ENCODE results near the gene TRIM36.

Gene TRIM36

GRCh38 chr5:115160975-115161475 is 8.7 kb downstream of the TRIM36 start:
- DNase-seq, result no peak

GRCh38 chr5:115151208-115151805 is 18.4 kb downstream of the TRIM36 start:
- DNase-seq, result no peak

- no peak for DNase-seq
Measured at GRCh38 chr5:115150512-115150911, 19.2 kb downstream of the TRIM36 start.

- DNase-seq, result no peak
Measured at GRCh38 chr5:115147052-115147451, 22.7 kb downstream of the TRIM36 start.

GRCh38 chr5:115136294-115136693 is 33.4 kb downstream of the TRIM36 start:
- DNase-seq, result no peak

GRCh38 chr5:115132465-115132864 is 37.2 kb downstream of the TRIM36 start:
- no peak for DNase-seq

GRCh38 chr5:115126303-115126702 is 43.4 kb downstream of the TRIM36 start:
- no peak for DNase-seq

GRCh38 chr5:115124741-115125140 is 45.0 kb downstream of the TRIM36 start:
- DNase-seq, result no peak

- DNase-seq, result no peak
Measured at GRCh38 chr5:115116001-115116400, 53.7 kb downstream of the TRIM36 start.

GRCh38 chr5:115109840-115110239 is 59.9 kb downstream of the TRIM36 start:
- DNase-seq, result no peak

- no peak for DNase-seq
Measured at GRCh38 chr5:115109356-115109755, 60.4 kb downstream of the TRIM36 start.

GRCh38 chr5:115100319-115100955 is 69.3 kb downstream of the TRIM36 start:
- no peak for DNase-seq

- DNase-seq, result peak; percentile 6
Measured at GRCh38 chr5:115098041-115098702, 71.5 kb downstream of the TRIM36 start.

GRCh38 chr5:115097236-115097635 is 72.5 kb downstream of the TRIM36 start:
- DNase-seq, result no peak

- no peak for DNase-seq
Measured at GRCh38 chr5:115096034-115096769, 73.5 kb downstream of the TRIM36 start.

GRCh38 chr5:115087951-115088350 is 81.8 kb downstream of the TRIM36 start:
- DNase-seq, result no peak

GRCh38 chr5:115086473-115086872 is 83.2 kb downstream of the TRIM36 start:
- DNase-seq, result no peak

GRCh38 chr5:115084246-115084793 is 85.4 kb downstream of the TRIM36 start:
- no peak for DNase-seq

- no peak for DNase-seq
Measured at GRCh38 chr5:115079924-115080623, 89.6 kb downstream of the TRIM36 start.

All from stimulated activated CD4-positive, alpha-beta T cell treated with anti-CD3 and anti-CD28 coated beads, Interleukin-1b, Interleukin-23, amount 100 ng/mL, for 48 hours (primary cell).